IMR-90 (cell line): ENCODE measurements around the gene PLXDC1.

ENCODE experiments used
- CEBPB ChIP-seq: IDR thresholded peaks from 2 replicates; pipeline ENCODE4 v1.6.1; 2012; ENCODE audit warnings: low read depth, low read length, improper control_type of control experiment
- CHD1 ChIP-seq: IDR thresholded peaks from 2 replicates; pipeline ENCODE4 v1.6.1; 2012; ENCODE audit warnings: low read depth, low read length, improper control_type of control experiment
- MAFK ChIP-seq: IDR thresholded peaks from 2 replicates; pipeline ENCODE4 v1.6.1; 2012; ENCODE audit warnings: low read depth, low read length, improper control_type of control experiment
- POLR2A ChIP-seq: IDR thresholded peaks from 2 replicates; pipeline ENCODE4 v1.6.1; 2012; ENCODE audit warnings: mild to moderate bottlenecking, low read depth, low read length
- RCOR1 ChIP-seq: IDR thresholded peaks from 2 replicates; pipeline ENCODE4 v1.6.1; 2012; ENCODE audit warnings: mild to moderate bottlenecking, low read length, improper control_type of control experiment; ENCODE audit not compliant: insufficient replicate concordance
- RFX5 ChIP-seq: IDR thresholded peaks from 2 replicates; pipeline ENCODE4 v1.8.0; 2012; ENCODE audit warnings: low read depth, mild to moderate bottlenecking, low read length, moderate library complexity
- SMC3 ChIP-seq: fragments of 150-350 bp; IDR thresholded peaks from 2 replicates; pipeline ENCODE4 v1.6.1; 2016; ENCODE audit warnings: low read depth, mild to moderate bottlenecking, antibody characterized with exemption, low read length, moderate library complexity
- TF ChIP-seq, protein P1 (sequence below): conservative IDR thresholded peaks from 2 replicates; pipeline ENCODE4 v1.5.1; 2012; ENCODE audit warnings: mild to moderate bottlenecking, low read depth, low read length, improper control_type of control experiment

DNA sequence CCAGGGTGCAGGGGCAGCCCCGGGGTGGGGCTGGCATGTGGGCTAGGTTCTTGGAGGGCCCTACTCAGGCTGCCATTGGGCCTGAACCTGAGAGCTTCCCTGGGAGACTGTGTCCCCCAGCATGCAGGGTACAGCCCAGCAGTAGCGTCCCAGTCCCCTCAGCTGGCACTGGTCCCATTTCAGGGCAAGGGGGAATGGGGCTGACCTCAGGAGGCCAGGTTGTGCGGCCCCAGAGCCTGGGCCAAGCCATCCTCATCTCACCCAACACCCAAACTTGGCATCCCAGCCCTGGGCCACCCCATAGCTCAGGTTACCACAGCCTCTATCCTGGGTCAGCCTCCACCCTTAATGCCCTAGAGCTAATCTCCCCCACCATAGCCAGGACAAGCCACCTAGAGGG, 6.3 kb downstream of the PLXDC1 start:
- TF ChIP-seq SMC3: no peak
- TF ChIP-seq, protein P1, sequence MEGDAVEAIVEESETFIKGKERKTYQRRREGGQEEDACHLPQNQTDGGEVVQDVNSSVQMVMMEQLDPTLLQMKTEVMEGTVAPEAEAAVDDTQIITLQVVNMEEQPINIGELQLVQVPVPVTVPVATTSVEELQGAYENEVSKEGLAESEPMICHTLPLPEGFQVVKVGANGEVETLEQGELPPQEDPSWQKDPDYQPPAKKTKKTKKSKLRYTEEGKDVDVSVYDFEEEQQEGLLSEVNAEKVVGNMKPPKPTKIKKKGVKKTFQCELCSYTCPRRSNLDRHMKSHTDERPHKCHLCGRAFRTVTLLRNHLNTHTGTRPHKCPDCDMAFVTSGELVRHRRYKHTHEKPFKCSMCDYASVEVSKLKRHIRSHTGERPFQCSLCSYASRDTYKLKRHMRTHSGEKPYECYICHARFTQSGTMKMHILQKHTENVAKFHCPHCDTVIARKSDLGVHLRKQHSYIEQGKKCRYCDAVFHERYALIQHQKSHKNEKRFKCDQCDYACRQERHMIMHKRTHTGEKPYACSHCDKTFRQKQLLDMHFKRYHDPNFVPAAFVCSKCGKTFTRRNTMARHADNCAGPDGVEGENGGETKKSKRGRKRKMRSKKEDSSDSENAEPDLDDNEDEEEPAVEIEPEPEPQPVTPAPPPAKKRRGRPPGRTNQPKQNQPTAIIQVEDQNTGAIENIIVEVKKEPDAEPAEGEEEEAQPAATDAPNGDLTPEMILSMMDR: no peak
- no peak for TF ChIP-seq CHD1
- no peak for TF ChIP-seq POLR2A
- no peak for TF ChIP-seq CEBPB
- TF ChIP-seq MAFK: no peak
- TF ChIP-seq RFX5: no peak
- TF ChIP-seq RCOR1: no peak
